GM12878 (cell line): ENCODE results near the gene CASK.

ENCODE experiments used
- CTCF ChIP-seq, 3 experiments: IDR thresholded peaks in 2 of 3; conservative IDR thresholded peaks in 1 of 3; 2 replicates each; pipeline ENCODE4 v1.5.1; 2011; ENCODE audit warnings: low read depth in 3 of 3, low read length in 3 of 3, mild to moderate bottlenecking in 3 of 3, control low read depth in 2 of 3, moderate library complexity in 2 of 3, inconsistent platforms in 1 of 3, mixed read lengths in 1 of 3; ENCODE audit not compliant: control insufficient read depth in 2 of 3, insufficient read depth in 1 of 3; ENCODE audit errors: extremely low read depth in 1 of 3
- MEF2A ChIP-seq: IDR thresholded peaks from 2 replicates; pipeline ENCODE4 v1.6.1; 2011; ENCODE audit warnings: low read depth, mild to moderate bottlenecking, low read length, moderate library complexity; ENCODE audit not compliant: insufficient read depth
- RFX5 ChIP-seq: IDR thresholded peaks from 2 replicates; pipeline ENCODE4 v1.6.1; 2011; ENCODE audit warnings: low read depth, low read length, improper control_type of control experiment

GRCh38 chrX:41931591-41931990, 8.2 kb upstream of the CASK start:
- no peak for TF ChIP-seq RFX5
- no peak for TF ChIP-seq CTCF (IDR thresholded peaks at IDR 0.05 in 2 of 3, conservative IDR thresholded peaks at IDR 0.05 in 1 of 3; ENCODE audit: control insufficient read depth in 2 of 3, extremely low read depth in 1 of 3, insufficient read depth in 1 of 3, low read depth in 3 of 3, low read length in 3 of 3)
- TF ChIP-seq MEF2A = no peak
